H9 (cell line): ENCODE data around the gene PDE1A. TPM values are rescaled to one million over a fixed set of nuclear protein-coding genes. Genes with fewer than 3 reads are reported as not detected.

Experiments used
- DNase-seq: peaks from one replicate; pipeline ENCODE4 v3.0.0-alpha.2; 2017
- H2AFZ ChIP-seq: one replicate; pipeline ENCODE4 v1.6.1; 2013; ENCODE audit warnings: mild to moderate bottlenecking, low read length, control low read depth, moderate library complexity
- H2AK5ac ChIP-seq: 2 replicates; pipeline ENCODE4 v1.6.1; 2013; ENCODE audit warnings: low read length, control low read depth, mixed read lengths; ENCODE audit not compliant: insufficient read length
- H2BK120ac ChIP-seq: one replicate; pipeline ENCODE4 v1.6.1; 2013; ENCODE audit warnings: low read depth, mild to moderate bottlenecking, low read length, control low read depth, inconsistent platforms; ENCODE audit not compliant: poor library complexity, severe bottlenecking
- H2BK12ac ChIP-seq: 2 replicates; pipeline ENCODE4 v1.6.1; 2013; ENCODE audit warnings: low read length, control low read depth, mixed read lengths, low read depth; ENCODE audit not compliant: insufficient read length
- H2BK15ac ChIP-seq: 2 replicates; pipeline ENCODE4 v1.6.1; 2013; ENCODE audit warnings: low read depth, low read length, control low read depth
- H2BK20ac ChIP-seq: one replicate; pipeline ENCODE4 v1.6.1; 2013; ENCODE audit warnings: low read depth, mild to moderate bottlenecking, low read length, control low read depth, inconsistent platforms; ENCODE audit not compliant: poor library complexity, severe bottlenecking
- H2BK5ac ChIP-seq: 2 replicates; pipeline ENCODE4 v1.6.1; 2013; ENCODE audit warnings: low read length, control low read depth, mixed read lengths; ENCODE audit not compliant: insufficient read length
- H3K14ac ChIP-seq: 2 replicates; pipeline ENCODE4 v1.6.1; 2013; ENCODE audit warnings: low read length, control low read depth; ENCODE audit not compliant: insufficient read depth
- H3K18ac ChIP-seq: 2 replicates; pipeline ENCODE4 v1.6.1; 2013; ENCODE audit warnings: low read depth, mild to moderate bottlenecking, mixed read lengths, low read length, control low read depth; ENCODE audit not compliant: insufficient read length
- H3K23ac ChIP-seq: 2 replicates; pipeline ENCODE4 v1.6.1; 2013; ENCODE audit warnings: low read length, control low read depth, mixed read lengths, low read depth; ENCODE audit not compliant: insufficient read length
- H3K23me2 ChIP-seq: 2 replicates; pipeline ENCODE4 v1.6.1; 2013; ENCODE audit warnings: low read depth, mild to moderate bottlenecking, mixed read lengths, low read length, control low read depth; ENCODE audit not compliant: insufficient read length, poor library complexity, severe bottlenecking
- H3K27ac ChIP-seq: 2 replicates; pipeline ENCODE4 v1.5.1; 2013; ENCODE audit warnings: low read length, control low read depth, mixed read lengths, low read depth; ENCODE audit not compliant: insufficient read length
- H3K27me3 ChIP-seq: 2 replicates; pipeline ENCODE4 v1.6.1; 2013; ENCODE audit warnings: low read length, control low read depth, inconsistent platforms; ENCODE audit not compliant: insufficient read depth
- H3K4ac ChIP-seq: 2 replicates; pipeline ENCODE4 v1.6.1; 2013; ENCODE audit warnings: low read depth, mild to moderate bottlenecking, control low read depth, inconsistent platforms, low read length, moderate library complexity
- H3K4me1 ChIP-seq: 2 replicates; pipeline ENCODE4 v1.6.1; 2013; ENCODE audit warnings: low read length, control low read depth, inconsistent platforms; ENCODE audit not compliant: insufficient read depth
- H3K4me2 ChIP-seq: 2 replicates; pipeline ENCODE4 v1.6.1; 2013; ENCODE audit warnings: low read length, control low read depth, mixed read lengths; ENCODE audit not compliant: insufficient read length, insufficient read depth
- H3K56ac ChIP-seq: 2 replicates; pipeline ENCODE4 v1.6.1; 2013; ENCODE audit warnings: low read depth, mild to moderate bottlenecking, mixed read lengths, low read length, control low read depth; ENCODE audit not compliant: insufficient read length
- H3K79me1 ChIP-seq: 2 replicates; pipeline ENCODE4 v1.6.1; 2013; ENCODE audit warnings: low read depth, mild to moderate bottlenecking, moderate library complexity, low read length, control low read depth, inconsistent platforms; ENCODE audit not compliant: insufficient read depth, poor library complexity, severe bottlenecking
- H3K79me2 ChIP-seq: 2 replicates; pipeline ENCODE4 v1.6.1; 2013; ENCODE audit warnings: low read length, control low read depth, inconsistent platforms; ENCODE audit not compliant: insufficient read depth
- H3K9ac ChIP-seq: 2 replicates; pipeline ENCODE4 v1.6.1; 2013; ENCODE audit warnings: low read length, control low read depth, mixed read lengths; ENCODE audit not compliant: insufficient read length; ENCODE audit errors: extremely low read depth
- H3K9me3 ChIP-seq: one replicate; pipeline ENCODE4 v1.6.1; 2013; ENCODE audit warnings: low read depth, low read length, inconsistent platforms; ENCODE audit not compliant: control insufficient read depth
- H3T11ph ChIP-seq: one replicate; pipeline ENCODE4 v1.6.1; 2013; ENCODE audit warnings: mild to moderate bottlenecking, low read length, control low read depth, inconsistent platforms
- H4K20me1 ChIP-seq: one replicate; pipeline ENCODE4 v1.6.1; 2013; ENCODE audit not compliant: control insufficient read depth, insufficient read length, insufficient read depth
- H4K5ac ChIP-seq: 2 replicates; pipeline ENCODE4 v1.6.1; 2013; ENCODE audit warnings: low read depth, mild to moderate bottlenecking, mixed read lengths, low read length, control low read depth; ENCODE audit not compliant: insufficient read length
- H4K8ac ChIP-seq: replicated peaks from 2 replicates; pipeline ENCODE4 v1.6.1; 2013; ENCODE audit warnings: low read length, control low read depth, mixed read lengths, low read depth; ENCODE audit not compliant: insufficient read length
- H4K91ac ChIP-seq: 2 replicates; pipeline ENCODE4 v1.6.1; 2013; ENCODE audit warnings: low read depth, mild to moderate bottlenecking, moderate library complexity, mixed read lengths, low read length, control low read depth; ENCODE audit not compliant: insufficient read length
- H3K27ac Mint-ChIP-seq, 3 experiments: 2 replicates in 2 of 3; 3 replicates in 1 of 3; pipeline ENCODE4 v1.8.0; 2020 to 2021; ENCODE audit warnings: mixed read lengths in 3 of 3, mild to moderate bottlenecking in 1 of 3, moderate library complexity in 1 of 3
- H3K27me3 Mint-ChIP-seq: 2 replicates; pipeline ENCODE4 v1.8.0; 2021; ENCODE audit warnings: low read depth, mild to moderate bottlenecking, moderate library complexity, mixed read lengths
- H3K36me3 Mint-ChIP-seq, 3 experiments: 2 replicates in 2 of 3; 3 replicates in 1 of 3; pipeline ENCODE4 v1.8.0; 2020 to 2021; ENCODE audit warnings: low read depth in 3 of 3, mixed read lengths in 3 of 3; ENCODE audit not compliant: insufficient read depth in 1 of 3
- H3K4me1 Mint-ChIP-seq, 2 experiments: 2 replicates each; pipeline ENCODE4 v1.8.0; 2020; ENCODE audit warnings: mixed read lengths in 2 of 2
- H3K4me3 Mint-ChIP-seq, 2 experiments: 2 replicates in 1 of 2; 3 replicates in 1 of 2; pipeline ENCODE4 v1.8.0; 2020 to 2021; ENCODE audit warnings: mild to moderate bottlenecking in 2 of 2, mixed read lengths in 2 of 2, moderate library complexity in 1 of 2
- H3K9me3 Mint-ChIP-seq, 2 experiments: 2 replicates in 1 of 2; 3 replicates in 1 of 2; pipeline ENCODE4 v1.8.0; 2020; ENCODE audit warnings: mild to moderate bottlenecking in 2 of 2, mixed read lengths in 2 of 2, moderate library complexity in 1 of 2
- CTCF ChIP-seq: fragments of 200-600 bp; sonication (generic); conservative IDR thresholded peaks from 3 replicates; pipeline ENCODE4 v1.8.0; 2021; ENCODE audit warnings: antibody characterized with exemption, mild to moderate bottlenecking
- WGBS: extraction: QIAGEN DNeasy Blood & Tissue Kit; methylation state at CpG from one replicate; pipeline ENCODE4 v1.1.7; 2013; ENCODE audit warnings: missing lambda C conversion rate, low lambda C conversion rate, mixed read lengths; ENCODE audit not compliant: insufficient read length; ENCODE audit errors: extremely low coverage; 5-methylcytosine and 5-hydroxymethylcytosine counted together
- total RNA-seq: library from RNA; stranded (reverse); gene quantifications from 2 replicates; pipeline ENCODE4 v1.2.1, GENCODE V29; 2021

Gene PDE1A
- total RNA-seq, 1 experiment from 2014 or later, result 0.11 TPM

- Histone ChIP-seq H3K23ac (no peak overlapping the region), H3K18ac (no peak overlapping the region), H3T11ph (no peak overlapping the region), H3K4me2 (no peak overlapping the region), H3K9me3 (no peaks in the 10 kb centered on the region), H3K79me2 (no peaks in the 10 kb centered on the region), H3K27me3 (no peaks in the 10 kb centered on the region), H3K79me1 (no peaks in the 10 kb centered on the region), H3K9ac (no peak overlapping the region), H3K27ac (no peak overlapping the region), H3K56ac (no peak overlapping the region), H2BK12ac (no peak overlapping the region), H3K23me2 (no peaks in the 10 kb centered on the region), H4K5ac (no peak overlapping the region), H3K4me1 (no peaks in the 10 kb centered on the region), H2BK20ac (no peak overlapping the region), H2BK15ac (no peak overlapping the region), H4K91ac (no peak overlapping the region), H2AFZ (no peak overlapping the region), H4K20me1 (no peaks in the 10 kb centered on the region), H2BK120ac (no peak overlapping the region), H2AK5ac (no peak overlapping the region), H4K8ac (no peak overlapping the region), H3K14ac (no peak overlapping the region), H2BK5ac (no peak overlapping the region), H3K4ac (no peak overlapping the region)
- no peak for DNase-seq
- H3K4me3 Mint-ChIP-seq, result no peak overlapping the region
- H3K27me3 Mint-ChIP-seq, result no peaks in the 10 kb centered on the region
- H3K9me3 Mint-ChIP-seq, result no peaks in the 10 kb centered on the region; a peak in 1 of 5 replicates
- H3K27ac Mint-ChIP-seq, result no peak overlapping the region
- WGBS, result no CpG with 5 or more reads among the region's 1 CpG
- no peaks in the 10 kb centered on the region for H3K4me1 Mint-ChIP-seq
- no peak for TF ChIP-seq CTCF
- H3K36me3 Mint-ChIP-seq, result peaks cover 0 to 3% (median 0%) of the 10 kb centered on the region in 3 experiments; a peak in 1 of 7 replicates
These were observed 8.9 kb upstream of the PDE1A start for GRCh38 chr2:182435754-182436153.
